Measurements from ENCODE around the gene DFFA. TPM values are rescaled to one million over a fixed set of nuclear protein-coding genes. Genes with fewer than 3 reads are reported as not detected.
"Not testable (repeated sequence)": the region's sequence is repeated elsewhere in the genome, so short reads cannot be mapped to it uniquely, and the experiment has no call there.

DFFA gene
- polyA plus RNA-seq, 3 donors, result 11.0 to 17.8 (median 17.3) TPM

GRCh38 chr1:10506677-10507047 is 34.3 kb upstream of the DFFA start:
- peaks cover 8 to 12% of the 10 kb centered on the region in 2 donors for H3K36me3 Mint-ChIP-seq
- H4K20me1 ChIP-seq (ENCODE audit: insufficient read depth, low read length), result peaks cover 73% of the 10 kb centered on the region
- no peaks in the 10 kb centered on the region for H3K9me3 Mint-ChIP-seq
- H3K27me3 Mint-ChIP-seq (ENCODE audit: low read depth in 3 of 3), result no peaks in the 10 kb centered on the region
- no peak for TF ChIP-seq CTCF (IDR thresholded peaks at IDR 0.05)
- H3K27me3 ChIP-seq (ENCODE audit: control insufficient read depth in 2 of 2, insufficient read depth in 2 of 2, low read length in 2 of 2), result no peaks in the 10 kb centered on the region
- H3K79me2 ChIP-seq (ENCODE audit: insufficient read depth, low read length), result peaks cover 25% of the 10 kb centered on the region
- H3K4me3 Mint-ChIP-seq, result no peak overlapping the region
- 80% methylated on average over 1 of the region's 4 CpGs for WGBS (ENCODE audit: insufficient coverage)
- peaks cover 31% of the 10 kb centered on the region for H3K4me1 Mint-ChIP-seq
- no peak overlapping the region for H3K27ac Mint-ChIP-seq
- intact Hi-C loops (cut with micrococcal nuclease), result loop anchor here (5.0 to 10.0 kb wide), 3 partner anchors 358 to 438 kb away; no protein-coding TSS in a partner anchor
- H3K4me3 ChIP-seq (replicated peaks in 1 of 3; ENCODE audit: low read depth in 2 of 3, low read length in 3 of 3), result no peak overlapping the region
- H3K9ac ChIP-seq (ENCODE audit: insufficient read depth, low read length, poor library complexity, severe bottlenecking), result no peak overlapping the region
- H3K4me2 ChIP-seq (replicated peaks; ENCODE audit: extremely low read depth, low read length, poor library complexity, severe bottlenecking), result no peak overlapping the region
- H3K36me3 ChIP-seq (replicated peaks in 1 of 2; ENCODE audit: control insufficient read depth in 1 of 2, insufficient read depth in 2 of 2, low read length in 2 of 2), result peaks cover 0 to 3% of the 10 kb centered on the region in 2 donors
- no peak for DNase-seq
- no peaks in the 10 kb centered on the region for H3K9me3 ChIP-seq (replicated peaks in 1 of 2; ENCODE audit: control insufficient read depth in 1 of 2, insufficient read depth in 1 of 2, low read length in 2 of 2)
- H3K4me1 ChIP-seq (ENCODE audit: control insufficient read depth in 1 of 2, insufficient read depth in 2 of 2, low read length in 2 of 2), result peaks cover 4 to 18% of the 10 kb centered on the region in 2 donors
- H3K27ac ChIP-seq (ENCODE audit: low read depth in 1 of 2, low read length in 2 of 2), result no peak overlapping the region
- H2AFZ ChIP-seq (ENCODE audit: insufficient read depth, low read depth, low read length, poor library complexity, severe bottlenecking), result no peak overlapping the region

- WGBS (ENCODE audit: insufficient coverage), result 90% methylated on average over 7 of the region's 12 CpGs
- H3K36me3 ChIP-seq (replicated peaks in 1 of 2; ENCODE audit: control insufficient read depth in 1 of 2, insufficient read depth in 2 of 2, low read length in 2 of 2); H2AFZ ChIP-seq (ENCODE audit: insufficient read depth, low read depth, low read length, poor library complexity, severe bottlenecking); H3K27me3 ChIP-seq (ENCODE audit: control insufficient read depth in 2 of 2, insufficient read depth in 2 of 2, low read length in 2 of 2); H3K27ac ChIP-seq (ENCODE audit: low read depth in 1 of 2, low read length in 2 of 2); H3K4me3 ChIP-seq (replicated peaks in 1 of 3; ENCODE audit: low read depth in 2 of 3, low read length in 3 of 3); H3K9me3 ChIP-seq (replicated peaks in 1 of 2; ENCODE audit: control insufficient read depth in 1 of 2, insufficient read depth in 1 of 2, low read length in 2 of 2); H3K4me2 ChIP-seq (replicated peaks; ENCODE audit: extremely low read depth, low read length, poor library complexity, severe bottlenecking); H3K9me3 Mint-ChIP-seq; H3K9ac ChIP-seq (ENCODE audit: insufficient read depth, low read length, poor library complexity, severe bottlenecking); H3K27ac Mint-ChIP-seq; H3K36me3 Mint-ChIP-seq; H3K4me3 Mint-ChIP-seq; DNase-seq; H3K27me3 Mint-ChIP-seq (ENCODE audit: low read depth in 3 of 3): not testable (repeated sequence)
- Histone ChIP-seq H4K20me1 (ENCODE audit: insufficient read depth, low read length) (peaks cover 71% of the 10 kb centered on the region), H3K4me1 (ENCODE audit: control insufficient read depth in 1 of 2, insufficient read depth in 2 of 2, low read length in 2 of 2) (peaks cover under 1 to 13% of the 10 kb centered on the region in 2 donors), H3K79me2 (ENCODE audit: insufficient read depth, low read length) (peaks cover 20% of the 10 kb centered on the region)
- H3K4me1 Mint-ChIP-seq, result peaks cover 26% of the 10 kb centered on the region
- intact Hi-C loops (cut with micrococcal nuclease), result loop anchor here (5.0 to 10.0 kb wide), 3 partner anchors 359 to 439 kb away; no protein-coding TSS in a partner anchor
These were observed 33.8 kb upstream of the DFFA start for GRCh38 chr1:10506046-10506676.

Data from CD14-positive monocyte (primary cell).